Mesothelial cell of epicardium (in vitro differentiated cells): Measurements from ENCODE around the gene PGAM2. TPM values are rescaled to one million over a fixed set of nuclear protein-coding genes. Genes with fewer than 3 reads are reported as not detected.

Experiments used
- DNase-seq, 2 experiments: peaks; one replicate each; pipeline ENCODE4 v3.0.0; 2021; ENCODE audit warnings: low spot score in 2 of 2; ENCODE audit not compliant: unreplicated experiment in 2 of 2
- H3K27ac Mint-ChIP-seq: 2 replicates; pipeline ENCODE4 v1.8.0; 2021; ENCODE audit warnings: mixed read lengths
- H3K27me3 Mint-ChIP-seq: 2 replicates; pipeline ENCODE4 v1.8.0; 2021; ENCODE audit warnings: low read depth, mixed read lengths
- H3K36me3 Mint-ChIP-seq: 2 replicates; pipeline ENCODE4 v1.8.0; 2021; ENCODE audit warnings: mixed read lengths
- H3K4me1 Mint-ChIP-seq: 2 replicates; pipeline ENCODE4 v1.8.0; 2021; ENCODE audit warnings: mixed read lengths
- H3K4me3 Mint-ChIP-seq: 2 replicates; pipeline ENCODE4 v1.8.0; 2021; ENCODE audit warnings: mild to moderate bottlenecking, moderate library complexity, mixed read lengths
- H3K9me3 Mint-ChIP-seq: 2 replicates; pipeline ENCODE4 v1.8.0; 2021; ENCODE audit warnings: mixed read lengths
- total RNA-seq: library from RNA; stranded (reverse); gene quantifications from 3 replicates; pipeline ENCODE4 v1.2.1, GENCODE V29; 2021
- TF ChIP-seq, protein P1 (sequence below): fragments of 200-600 bp; sonication (generic); IDR thresholded peaks from one replicate; pipeline ENCODE4 v1.5.0; 2021; ENCODE audit warnings: antibody characterized with exemption; ENCODE audit not compliant: unreplicated experiment

Gene PGAM2
- total RNA-seq, 1 donor from 2014 or later: 1.2 TPM

DNA sequence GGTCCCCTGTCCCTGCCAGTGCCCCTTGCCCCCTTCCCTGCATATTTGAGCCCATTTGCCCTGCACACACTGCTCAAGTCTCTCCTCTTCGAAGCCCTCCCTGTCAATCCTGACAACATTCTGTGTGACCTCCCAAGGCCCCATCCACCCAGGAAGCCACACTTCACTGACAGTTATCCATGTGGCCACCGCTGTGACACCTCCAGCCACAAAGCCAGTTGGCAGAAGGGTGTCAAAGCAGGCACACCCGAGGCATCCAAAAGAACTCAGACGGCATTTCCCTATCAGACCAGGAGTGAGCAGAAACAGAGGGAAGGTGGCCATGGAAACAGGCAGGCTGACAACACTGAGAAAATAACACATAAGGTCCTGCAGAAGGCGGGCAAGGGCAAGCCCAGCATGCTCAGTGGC lies 12.3 kb upstream of the PGAM2 start:
- H3K27me3 Mint-ChIP-seq: no peaks in the 10 kb centered on the region
- peaks cover 13% of the 10 kb centered on the region for H3K36me3 Mint-ChIP-seq
- H3K27ac Mint-ChIP-seq: no peak overlapping the region
- peaks cover 9% of the 10 kb centered on the region for H3K4me1 Mint-ChIP-seq
- H3K4me3 Mint-ChIP-seq: no peak overlapping the region
- TF ChIP-seq, protein P1, sequence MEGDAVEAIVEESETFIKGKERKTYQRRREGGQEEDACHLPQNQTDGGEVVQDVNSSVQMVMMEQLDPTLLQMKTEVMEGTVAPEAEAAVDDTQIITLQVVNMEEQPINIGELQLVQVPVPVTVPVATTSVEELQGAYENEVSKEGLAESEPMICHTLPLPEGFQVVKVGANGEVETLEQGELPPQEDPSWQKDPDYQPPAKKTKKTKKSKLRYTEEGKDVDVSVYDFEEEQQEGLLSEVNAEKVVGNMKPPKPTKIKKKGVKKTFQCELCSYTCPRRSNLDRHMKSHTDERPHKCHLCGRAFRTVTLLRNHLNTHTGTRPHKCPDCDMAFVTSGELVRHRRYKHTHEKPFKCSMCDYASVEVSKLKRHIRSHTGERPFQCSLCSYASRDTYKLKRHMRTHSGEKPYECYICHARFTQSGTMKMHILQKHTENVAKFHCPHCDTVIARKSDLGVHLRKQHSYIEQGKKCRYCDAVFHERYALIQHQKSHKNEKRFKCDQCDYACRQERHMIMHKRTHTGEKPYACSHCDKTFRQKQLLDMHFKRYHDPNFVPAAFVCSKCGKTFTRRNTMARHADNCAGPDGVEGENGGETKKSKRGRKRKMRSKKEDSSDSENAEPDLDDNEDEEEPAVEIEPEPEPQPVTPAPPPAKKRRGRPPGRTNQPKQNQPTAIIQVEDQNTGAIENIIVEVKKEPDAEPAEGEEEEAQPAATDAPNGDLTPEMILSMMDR: no peak
- DNase-seq: no peak
- H3K9me3 Mint-ChIP-seq: no peaks in the 10 kb centered on the region

DNA sequence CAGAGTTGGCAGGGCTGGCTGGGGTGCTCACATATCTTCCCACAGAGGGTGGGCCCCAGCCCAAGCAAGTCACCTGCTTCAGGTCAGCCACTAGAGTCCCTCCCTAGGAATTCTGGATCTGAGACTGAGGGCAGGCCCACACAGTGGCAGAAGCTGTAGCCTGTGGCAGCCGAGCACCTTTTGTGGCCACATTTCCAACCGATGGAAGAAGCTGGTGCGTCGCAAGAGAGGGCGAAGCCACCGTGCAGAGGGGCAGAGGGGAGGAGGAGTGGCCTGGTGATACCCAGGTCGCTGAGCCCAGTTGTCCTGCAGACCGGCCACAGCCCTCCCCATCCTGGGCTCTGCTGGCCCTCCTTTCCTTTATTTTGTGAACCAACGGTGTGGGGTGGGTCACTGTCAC lies 11.7 kb upstream of the PGAM2 start:
- no peak for DNase-seq
- H3K27ac Mint-ChIP-seq: no peak overlapping the region
- H3K9me3 Mint-ChIP-seq: no peaks in the 10 kb centered on the region
- no peak overlapping the region for H3K4me3 Mint-ChIP-seq
- H3K4me1 Mint-ChIP-seq: peaks cover 14% of the 10 kb centered on the region
- H3K36me3 Mint-ChIP-seq: peaks cover 13% of the 10 kb centered on the region
- TF ChIP-seq, protein P1: no peak
- no peaks in the 10 kb centered on the region for H3K27me3 Mint-ChIP-seq

DNA sequence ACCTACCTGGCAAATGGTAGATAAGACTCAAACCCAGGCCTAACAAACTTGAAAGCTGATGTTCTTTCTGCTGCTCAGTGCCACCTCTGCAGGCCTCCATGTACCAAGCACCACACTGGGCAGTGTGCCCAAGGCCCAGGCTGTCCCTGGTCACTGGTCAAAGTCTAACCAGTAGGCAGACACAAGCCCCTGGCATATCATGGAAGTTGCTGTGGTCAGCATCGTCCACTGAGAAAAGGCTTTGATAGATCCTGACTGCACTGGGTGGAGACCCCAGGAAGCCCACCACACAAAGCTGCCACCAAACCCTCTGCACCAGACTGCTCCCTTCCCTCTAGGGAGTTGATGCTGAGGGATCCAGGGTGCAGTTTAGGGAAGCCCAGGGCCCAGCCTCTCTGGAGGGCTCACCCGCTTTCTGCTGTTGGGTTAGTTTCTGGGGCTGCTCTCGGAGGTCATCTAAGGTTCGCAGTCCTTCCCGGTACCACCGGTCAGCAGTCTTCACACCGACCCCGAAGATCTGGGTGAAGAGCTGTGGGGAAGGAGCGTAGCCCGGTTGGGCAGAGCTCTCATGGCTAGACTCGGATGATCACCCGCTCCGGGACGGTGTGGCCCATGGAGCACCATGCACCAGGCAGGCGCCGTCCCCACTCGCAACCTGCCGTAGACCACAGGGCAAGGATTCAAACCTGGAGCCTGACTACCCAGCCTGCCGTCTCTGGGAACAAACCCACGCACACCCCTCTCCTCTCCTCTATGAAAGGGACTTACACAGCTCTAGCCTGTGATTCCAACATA lies 10.9 kb upstream of the PGAM2 start:
- DNase-seq: no peak
- Mint-ChIP-seq H3K4me1 (peaks cover 9% of the 10 kb centered on the region), H3K27me3 (no peaks in the 10 kb centered on the region), H3K36me3 (peaks cover 13% of the 10 kb centered on the region), H3K9me3 (no peaks in the 10 kb centered on the region), H3K27ac (no peak overlapping the region), H3K4me3 (no peak overlapping the region)
- TF ChIP-seq, protein P1: no peak

DNA sequence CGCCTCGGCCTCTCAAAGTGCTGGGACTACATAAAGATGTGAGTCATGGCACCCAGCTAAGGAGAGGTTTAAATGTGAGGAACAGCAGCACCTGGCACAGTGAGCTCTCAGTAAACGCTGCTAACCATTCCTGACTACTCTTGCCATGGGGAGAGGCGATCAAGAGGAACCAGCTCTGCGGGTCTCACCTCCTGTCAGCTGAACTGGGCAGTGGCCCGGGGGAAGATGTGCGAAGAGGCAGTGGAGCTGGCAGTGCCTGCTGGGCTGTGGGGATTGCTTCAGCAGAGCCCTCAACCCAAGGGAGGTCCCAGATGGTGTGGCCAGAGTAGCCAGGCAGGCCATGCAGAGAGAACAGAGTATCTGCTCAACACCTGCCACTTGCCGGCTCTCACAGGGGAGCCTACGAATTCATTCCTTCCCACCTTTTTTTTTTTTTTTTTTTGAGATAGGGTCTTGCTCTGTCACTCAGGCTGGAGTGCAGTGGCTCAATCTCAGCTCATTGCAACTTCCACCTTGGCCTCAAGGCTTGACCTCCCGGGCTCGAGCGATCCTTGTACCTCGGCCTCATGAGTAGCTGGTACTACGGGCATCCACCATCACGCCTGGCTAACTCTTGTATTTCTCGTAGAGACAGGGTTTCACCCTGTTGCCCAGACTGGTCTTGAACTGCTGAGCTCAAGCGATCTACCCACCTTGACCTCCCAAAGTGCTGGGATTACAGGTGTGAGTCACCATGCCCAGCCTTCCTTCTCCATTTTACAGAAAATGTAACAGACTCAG lies 10.1 kb upstream of the PGAM2 start:
- H3K4me1 Mint-ChIP-seq: peaks cover 5% of the 10 kb centered on the region
- DNase-seq: no peak
- no peak overlapping the region for H3K27ac Mint-ChIP-seq
- H3K4me3 Mint-ChIP-seq: no peak overlapping the region
- H3K27me3 Mint-ChIP-seq: no peaks in the 10 kb centered on the region
- TF ChIP-seq, protein P1: no peak
- no peaks in the 10 kb centered on the region for H3K9me3 Mint-ChIP-seq
- peaks cover 13% of the 10 kb centered on the region for H3K36me3 Mint-ChIP-seq

DNA sequence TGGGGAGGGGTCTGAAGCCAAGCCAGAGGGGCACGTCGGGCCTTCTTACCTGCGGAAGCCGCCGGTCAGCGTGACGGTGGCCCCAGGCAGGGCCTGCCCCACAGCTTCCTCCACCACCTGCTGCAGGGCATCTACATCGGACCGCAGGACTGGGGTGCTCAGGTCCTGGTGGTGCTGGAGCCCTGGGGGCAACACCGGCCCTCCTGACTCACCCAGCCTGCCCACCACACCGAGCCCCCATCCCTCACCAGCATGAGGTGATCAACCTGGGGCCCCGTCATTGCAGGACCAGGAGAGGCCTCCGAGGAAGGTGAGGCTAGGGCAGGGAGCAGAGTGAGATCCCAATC lies 9.0 kb upstream of the PGAM2 start:
- H3K27ac Mint-ChIP-seq: no peak overlapping the region
- DNase-seq: no peak
- no peak overlapping the region for H3K4me3 Mint-ChIP-seq
- peaks cover 5% of the 10 kb centered on the region for H3K4me1 Mint-ChIP-seq
- TF ChIP-seq, protein P1: no peak
- peaks cover 13% of the 10 kb centered on the region for H3K36me3 Mint-ChIP-seq
- H3K9me3 Mint-ChIP-seq: no peaks in the 10 kb centered on the region
- H3K27me3 Mint-ChIP-seq: no peaks in the 10 kb centered on the region
